OCI-LY7 (cell line): ENCODE results near the gene PITPNC1. TPM values are rescaled to one million over a fixed set of nuclear protein-coding genes. Genes with fewer than 3 reads are reported as not detected.
"Not testable (repeated sequence)": the region's sequence is repeated elsewhere in the genome, so short reads cannot be mapped to it uniquely, and the experiment has no call there.

Experiments
- BruUV-seq: library from RNA; stranded (reverse); fragments of 400-500 nt; replicated peaks from 2 replicates; lab custom pipeline; 2021; lab: Mats Ljungman, UMichigan
- CTCF ChIA-PET: fragments of 300-600 bp; sonication (Branson Sonifier 250); formaldehyde crosslinking; loops from one replicate; lab custom pipeline; 2022; ENCODE audit warnings: antibody characterized with exemption; ENCODE audit not compliant: unreplicated experiment; lab: Charles Lee
- POLR2A ChIA-PET: fragments of 300-600 bp; sonication (Branson Sonifier 250); formaldehyde crosslinking; loops from one replicate; lab custom pipeline; 2022; ENCODE audit warnings: antibody characterized with exemption; lab: Charles Lee
- DNase-seq: peaks from one replicate; pipeline ENCODE4 v3.0.0-alpha.2; 2015; ENCODE audit warnings: low spot score
- H2AFZ ChIP-seq: fragments of 200-600 bp; sonication (generic), shearing (Covaris generic); 2 replicates; pipeline ENCODE4 v1.6.1; 2014; ENCODE audit warnings: mild to moderate bottlenecking, antibody characterized with exemption, low read length, moderate library complexity
- H3K27ac ChIP-seq: fragments of 200-600 bp; sonication (generic); 2 replicates; pipeline ENCODE4 v1.5.1; 2014; ENCODE audit warnings: mixed run types, low read depth, mild to moderate bottlenecking, moderate library complexity, low read length, inconsistent platforms; ENCODE audit not compliant: poor library complexity, severe bottlenecking
- H3K36me3 ChIP-seq: fragments of 200-600 bp; sonication (generic); 2 replicates; pipeline ENCODE4 v1.6.1; 2014; ENCODE audit warnings: mild to moderate bottlenecking, antibody characterized with exemption, low read length, moderate library complexity, mixed read lengths; ENCODE audit not compliant: insufficient read depth
- H3K4me1 ChIP-seq: fragments of 200-600 bp; sonication (generic); 2 replicates; pipeline ENCODE4 v1.5.1; 2014; ENCODE audit warnings: mild to moderate bottlenecking, low read length; ENCODE audit not compliant: insufficient read depth, poor library complexity, severe bottlenecking
- H3K4me2 ChIP-seq: fragments of 200-600 bp; sonication (generic); 2 replicates; pipeline ENCODE4 v1.6.1; 2014; ENCODE audit warnings: mild to moderate bottlenecking, low read length
- H3K4me3 ChIP-seq: fragments of 200-600 bp; sonication (generic); 2 replicates; pipeline ENCODE4 v1.5.1; 2014; ENCODE audit warnings: mild to moderate bottlenecking, low read depth, low read length; ENCODE audit not compliant: poor library complexity, severe bottlenecking
- H3K79me2 ChIP-seq: fragments of 200-600 bp; sonication (generic); 2 replicates; pipeline ENCODE4 v1.6.1; 2016; ENCODE audit warnings: low read depth, mild to moderate bottlenecking, low read length, moderate library complexity, mixed read lengths; ENCODE audit not compliant: insufficient read depth
- H3K9me2 ChIP-seq: fragments of 200-600 bp; sonication (generic); 2 replicates; pipeline ENCODE4 v1.6.1; 2016; ENCODE audit warnings: mild to moderate bottlenecking, low read length, mixed read lengths; ENCODE audit not compliant: insufficient read depth
- H3K9me3 ChIP-seq: fragments of 200-600 bp; sonication (generic); 2 replicates; pipeline ENCODE4 v1.6.1; 2014; ENCODE audit warnings: mild to moderate bottlenecking, mixed run types, low read length, mixed read lengths
- H4K20me1 ChIP-seq: fragments of 200-600 bp; sonication (generic); 2 replicates; pipeline ENCODE4 v1.6.1; 2014; ENCODE audit warnings: mild to moderate bottlenecking, antibody characterized with exemption, low read length, moderate library complexity, mixed read lengths; ENCODE audit not compliant: insufficient read depth
- CTCF ChIP-seq: fragments of 200-600 bp; sonication (generic); conservative IDR thresholded peaks from 2 replicates; pipeline ENCODE4 v1.5.1; 2014; ENCODE audit warnings: mild to moderate bottlenecking, antibody characterized with exemption, low read length, moderate library complexity, mixed read lengths
- EZH2phosphoT487 ChIP-seq: fragments of 200-600 bp; sonication (generic); IDR thresholded peaks from 2 replicates; pipeline ENCODE4 v1.6.1; 2018; ENCODE audit warnings: low read depth, borderline replicate concordance, mild to moderate bottlenecking, mixed run types, antibody characterized with exemption, low read length, moderate library complexity, mixed read lengths
- intact Hi-C: fragments of 100-400 bp; cut with micrococcal nuclease; formaldehyde crosslinking; loops from one replicate; pipeline ENCODE4 v1.10.0; 2022; ENCODE audit not compliant: unreplicated experiment
- total RNA-seq, 2 experiments: library from RNA; depleted of rRNA in 1 of 2; stranded (reverse); fragments of >200 nt in 1 of 2; shearing (Covaris generic) in 1 of 2; gene quantifications; 2 replicates each; pipeline ENCODE4 v1.2.3, GENCODE V29; 2014 to 2022

The PITPNC1 gene
- total RNA-seq, 2 experiments from 2014 or later: 14.3 to 21.1 TPM

GRCh38 chr17:67514998-67515397 is 137.9 kb downstream of the PITPNC1 start:
- Histone ChIP-seq H3K4me2 (peak overlapping the region; percentile 46), H3K36me3 (no peaks in the 10 kb centered on the region), H2AFZ (peak overlapping the region; percentile 34; the same call in 1 of the 2 replicates), H3K27ac (no peak overlapping the region), H3K79me2 (no peaks in the 10 kb centered on the region), H3K9me2 (no peaks in the 10 kb centered on the region), H3K4me3 (no peak overlapping the region), H3K4me1 (peaks cover 11% of the 10 kb centered on the region), H3K9me3 (no peaks in the 10 kb centered on the region), H4K20me1 (no peaks in the 10 kb centered on the region)
- ChIA-PET CTCF (interaction anchor here (0.6 kb wide), 1 partner anchor 90 kb away, joined by 5 read pairs; no protein-coding TSS in a partner anchor), POLR2A (interaction anchor here (0.8 kb wide), 1 partner anchor 433 kb away, joined by 3 read pairs; no protein-coding TSS in a partner anchor)
- no peak for DNase-seq
- no TSS peak for BruUV-seq
- no peak for TF ChIP-seq CTCF
- TF ChIP-seq EZH2phosphoT487: no peak
- intact Hi-C loops: no loop called here

DNA sequence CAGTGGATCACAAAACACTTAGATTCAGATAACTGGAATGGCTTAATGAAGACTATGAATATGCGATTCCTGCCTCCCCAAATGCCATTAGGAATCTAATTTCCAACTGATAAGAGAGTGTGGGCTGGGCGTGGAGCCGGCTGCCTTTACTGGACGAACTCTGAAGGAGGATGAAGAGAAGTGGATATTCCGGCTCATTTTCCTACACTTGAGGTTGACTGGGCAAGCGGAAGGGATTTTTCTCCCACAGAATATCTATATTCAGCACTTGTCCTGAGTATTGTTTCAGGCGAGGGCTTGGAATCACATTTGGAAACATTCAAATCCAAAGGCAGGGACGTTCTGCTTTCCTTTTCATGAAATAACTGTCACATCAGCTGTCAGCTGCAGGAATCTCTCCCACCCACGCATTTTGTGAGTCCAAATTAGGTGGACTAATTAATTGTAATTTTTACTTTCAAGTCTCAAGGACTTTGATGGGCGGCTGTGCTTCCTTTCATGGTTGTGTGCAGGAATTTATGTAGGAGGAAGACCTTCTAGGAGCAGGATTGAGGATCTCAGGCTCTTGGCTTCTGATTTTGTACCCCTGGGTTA is 138.5 kb downstream of the PITPNC1 start:
- Histone ChIP-seq H3K9me3 (no peaks in the 10 kb centered on the region), H3K4me2 (no peak overlapping the region), H4K20me1 (no peaks in the 10 kb centered on the region), H3K4me1 (peaks cover 11% of the 10 kb centered on the region), H3K4me3 (no peak overlapping the region), H2AFZ (no peak overlapping the region), H3K9me2 (no peaks in the 10 kb centered on the region), H3K27ac (no peak overlapping the region), H3K36me3 (no peaks in the 10 kb centered on the region), H3K79me2 (no peaks in the 10 kb centered on the region)
- DNase-seq: no peak
- TF ChIP-seq CTCF (no peak), EZH2phosphoT487 (no peak)
- intact Hi-C loops: no loop called here
- ChIA-PET POLR2A (interaction anchor here (0.5 to 0.6 kb wide), 2 partner anchors 30 to 284 kb away, joined by 3 read pairs; no protein-coding TSS in a partner anchor), CTCF (no interaction called here)
- BruUV-seq: no TSS peak

GRCh38 chr17:67516571-67516970 is 139.5 kb downstream of the PITPNC1 start:
- H2AFZ ChIP-seq, H3K9me3 ChIP-seq, H4K20me1 ChIP-seq, H3K4me3 ChIP-seq, BruUV-seq, H3K36me3 ChIP-seq, H3K27ac ChIP-seq, H3K9me2 ChIP-seq, H3K79me2 ChIP-seq, H3K4me2 ChIP-seq, CTCF ChIA-PET, DNase-seq, intact Hi-C loops: not testable (repeated sequence)
- H3K4me1 ChIP-seq: peaks cover 11% of the 10 kb centered on the region
- POLR2A ChIA-PET: interaction anchor here (0.7 kb wide), 1 partner anchor 12 kb away, joined by 3 read pairs; no protein-coding TSS in a partner anchor
